NB4 (cell line): Measurements from ENCODE around the gene FGF12.

Experiments
- CTCF ChIP-seq: IDR thresholded peaks from one replicate; pipeline ENCODE4 v1.5.1; 2012; ENCODE audit warnings: low read depth, low read length
- TF ChIP-seq, protein P1 (sequence below): IDR thresholded peaks from 2 replicates; pipeline ENCODE4 v1.6.1; 2011; ENCODE audit warnings: low read depth, low read length

DNA sequence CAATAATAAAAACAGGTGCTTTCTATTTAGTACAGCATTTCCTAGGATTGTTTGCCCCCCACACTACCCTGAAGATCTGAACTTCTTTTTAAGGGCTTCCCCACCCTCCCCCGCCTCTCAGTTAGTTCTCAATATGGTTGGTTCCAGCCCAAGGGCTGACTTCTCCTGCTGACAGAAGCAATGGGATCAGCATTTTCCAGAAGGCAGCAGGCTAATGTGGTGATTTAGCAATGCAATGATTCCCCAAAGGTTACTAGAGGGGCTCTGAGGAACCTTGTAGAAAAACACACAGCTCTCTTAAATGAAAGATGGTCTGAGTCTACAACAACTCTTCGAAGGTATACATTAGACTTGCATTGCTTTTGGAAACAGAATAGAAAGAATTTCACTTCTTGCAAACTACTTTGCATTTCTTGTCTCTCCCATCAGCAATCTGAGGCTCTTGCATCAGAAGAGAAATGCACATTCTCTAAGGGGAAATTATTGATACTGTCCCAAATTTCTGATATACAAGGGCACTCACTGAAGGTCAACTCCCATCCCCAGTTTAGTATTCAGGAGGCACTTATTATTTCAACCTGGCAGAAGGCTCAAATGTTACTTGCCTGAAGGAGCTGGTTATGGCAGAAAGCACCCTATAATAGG is 30.3 kb downstream of the FGF12 start:
- TF ChIP-seq CTCF: no peak
- TF ChIP-seq, protein P1, sequence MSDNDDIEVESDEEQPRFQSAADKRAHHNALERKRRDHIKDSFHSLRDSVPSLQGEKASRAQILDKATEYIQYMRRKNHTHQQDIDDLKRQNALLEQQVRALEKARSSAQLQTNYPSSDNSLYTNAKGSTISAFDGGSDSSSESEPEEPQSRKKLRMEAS: no peak
